Naive thymus-derived CD4-positive, alpha-beta T cell (primary cell): Measurements from ENCODE around the gene GTF3C4. TPM values are rescaled to one million over a fixed set of nuclear protein-coding genes. Genes with fewer than 3 reads are reported as not detected.
A peak's percentile ranks its signal among the peaks of the same experiment; 100 is the strongest.

Experiments used
- ATAC-seq: fragments of 150-1000 bp; cut with Tn5 transposase; 2 replicates; pipeline ENCODE4 v1.10.0; 2021; ENCODE audit warnings: mild to moderate bottlenecking, moderate library complexity
- CTCF ChIA-PET: fragments of 350-600 bp; sonication (Branson Sonifier 250); formaldehyde crosslinking; loops from one replicate; lab custom pipeline; 2021; ENCODE audit warnings: antibody characterized with exemption; lab: Charles Lee
- POLR2A ChIA-PET: fragments of 350-600 bp; sonication (Branson Sonifier 250); formaldehyde crosslinking; loops from one replicate; lab custom pipeline; 2021; ENCODE audit warnings: antibody characterized with exemption, inconsistent platforms; lab: Charles Lee
- DNase-seq, 9 donors: peaks; one replicate each; pipeline versions ENCODE4 v3.0.0 to v3.0.0-alpha.2; 2020 to 2022; ENCODE audit warnings: mixed read lengths in 1 of 9
- H3K27ac ChIP-seq: one replicate; pipeline ENCODE4 v1.7.0; 2013; ENCODE audit warnings: mild to moderate bottlenecking, low read depth, low read length, moderate library complexity
- H3K27me3 ChIP-seq, 2 donors: one replicate each; pipeline ENCODE4 v1.7.0; 2013; ENCODE audit warnings: low read length in 2 of 2, mild to moderate bottlenecking in 2 of 2, moderate library complexity in 2 of 2; ENCODE audit not compliant: control insufficient read depth in 2 of 2, insufficient read depth in 2 of 2
- H3K36me3 ChIP-seq, 3 experiments: 1 replicate in 2 of 3; 2 replicates in 1 of 3; pipeline ENCODE4 v1.7.0; 2013; ENCODE audit warnings: low read length in 3 of 3, mild to moderate bottlenecking in 3 of 3, moderate library complexity in 1 of 3; ENCODE audit not compliant: insufficient read depth in 3 of 3, control insufficient read depth in 2 of 3
- H3K4me1 ChIP-seq, 2 donors: one replicate each; pipeline ENCODE4 v1.7.0; 2013; ENCODE audit warnings: low read length in 2 of 2, mild to moderate bottlenecking in 2 of 2, moderate library complexity in 1 of 2; ENCODE audit not compliant: control insufficient read depth in 2 of 2, insufficient read depth in 2 of 2
- H3K4me3 ChIP-seq: 2 replicates; pipeline ENCODE4 v1.7.0; 2013; ENCODE audit warnings: mild to moderate bottlenecking, low read length
- H3K9me3 ChIP-seq, 3 experiments: 1 replicate in 2 of 3; 2 replicates in 1 of 3; pipeline ENCODE4 v1.7.0; 2013; ENCODE audit warnings: low read length in 3 of 3; ENCODE audit not compliant: control insufficient read depth in 2 of 3
- H3K27ac Mint-ChIP-seq, 9 donors: one replicate each; pipeline ENCODE4 v1.8.0; 2020 to 2022; ENCODE audit warnings: mixed read lengths in 9 of 9, mild to moderate bottlenecking in 8 of 9, moderate library complexity in 5 of 9, inconsistent platforms in 2 of 9
- H3K27me3 Mint-ChIP-seq, 5 donors: one replicate each; pipeline ENCODE4 v1.8.0; 2021 to 2022; ENCODE audit warnings: mixed read lengths in 5 of 5, mild to moderate bottlenecking in 1 of 5
- H3K36me3 Mint-ChIP-seq, 5 donors: one replicate each; pipeline ENCODE4 v1.8.0; 2020 to 2022; ENCODE audit warnings: mixed read lengths in 5 of 5, mild to moderate bottlenecking in 3 of 5, inconsistent platforms in 1 of 5
- H3K4me1 Mint-ChIP-seq, 7 donors: one replicate each; pipeline ENCODE4 v1.8.0; 2020 to 2022; ENCODE audit warnings: mixed read lengths in 7 of 7, mild to moderate bottlenecking in 3 of 7, inconsistent platforms in 1 of 7
- H3K4me3 Mint-ChIP-seq, 10 donors: one replicate each; pipeline ENCODE4 v1.8.0; 2020 to 2022; ENCODE audit warnings: mild to moderate bottlenecking in 10 of 10, mixed read lengths in 10 of 10, moderate library complexity in 6 of 10, inconsistent platforms in 2 of 10
- H3K9me3 Mint-ChIP-seq, 11 donors: one replicate each; pipeline ENCODE4 v1.8.0; 2020 to 2022; ENCODE audit warnings: mixed read lengths in 11 of 11, mild to moderate bottlenecking in 4 of 11, inconsistent platforms in 1 of 11, moderate library complexity in 1 of 11
- intact Hi-C, 2 donors: fragments of 100-400 bp; cut with micrococcal nuclease; formaldehyde crosslinking; loops; one replicate each; pipeline ENCODE4 v1.15.1; 2023
- polyA plus RNA-seq, 2 donors: library from polyadenylated mRNA; unstranded; fragments of 300-500 nt; fragmentation: Illumina TruSeq; gene quantifications; one replicate each; pipeline ENCODE4 v1.2.3, GENCODE V29; 2021
- total RNA-seq, 6 experiments: library from RNA in 5 of 6; stranded (reverse) in 5 of 6; gene quantifications; 1 replicate in 5 of 6; 2 replicates in 1 of 6; pipeline ENCODE4 v1.2.3 and lab custom pipeline; 2021 to 2026

Gene GTF3C4, protein sequence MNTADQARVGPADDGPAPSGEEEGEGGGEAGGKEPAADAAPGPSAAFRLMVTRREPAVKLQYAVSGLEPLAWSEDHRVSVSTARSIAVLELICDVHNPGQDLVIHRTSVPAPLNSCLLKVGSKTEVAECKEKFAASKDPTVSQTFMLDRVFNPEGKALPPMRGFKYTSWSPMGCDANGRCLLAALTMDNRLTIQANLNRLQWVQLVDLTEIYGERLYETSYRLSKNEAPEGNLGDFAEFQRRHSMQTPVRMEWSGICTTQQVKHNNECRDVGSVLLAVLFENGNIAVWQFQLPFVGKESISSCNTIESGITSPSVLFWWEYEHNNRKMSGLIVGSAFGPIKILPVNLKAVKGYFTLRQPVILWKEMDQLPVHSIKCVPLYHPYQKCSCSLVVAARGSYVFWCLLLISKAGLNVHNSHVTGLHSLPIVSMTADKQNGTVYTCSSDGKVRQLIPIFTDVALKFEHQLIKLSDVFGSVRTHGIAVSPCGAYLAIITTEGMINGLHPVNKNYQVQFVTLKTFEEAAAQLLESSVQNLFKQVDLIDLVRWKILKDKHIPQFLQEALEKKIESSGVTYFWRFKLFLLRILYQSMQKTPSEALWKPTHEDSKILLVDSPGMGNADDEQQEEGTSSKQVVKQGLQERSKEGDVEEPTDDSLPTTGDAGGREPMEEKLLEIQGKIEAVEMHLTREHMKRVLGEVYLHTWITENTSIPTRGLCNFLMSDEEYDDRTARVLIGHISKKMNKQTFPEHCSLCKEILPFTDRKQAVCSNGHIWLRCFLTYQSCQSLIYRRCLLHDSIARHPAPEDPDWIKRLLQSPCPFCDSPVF
- total RNA-seq (10 to 100 TPM in 4 of 5 experiments, 1 to 10 TPM in 1; 9.9 to 16.7 (median 13.4) TPM), polyA plus RNA-seq (1 to 10 TPM; 3.6 to 5.0 TPM), total RNA-seq (lab: John Stamatoyannopoulos, UW) (42.8 reads per million, percentile 68 among the genes with 10 or more reads in this experiment)

DNA sequence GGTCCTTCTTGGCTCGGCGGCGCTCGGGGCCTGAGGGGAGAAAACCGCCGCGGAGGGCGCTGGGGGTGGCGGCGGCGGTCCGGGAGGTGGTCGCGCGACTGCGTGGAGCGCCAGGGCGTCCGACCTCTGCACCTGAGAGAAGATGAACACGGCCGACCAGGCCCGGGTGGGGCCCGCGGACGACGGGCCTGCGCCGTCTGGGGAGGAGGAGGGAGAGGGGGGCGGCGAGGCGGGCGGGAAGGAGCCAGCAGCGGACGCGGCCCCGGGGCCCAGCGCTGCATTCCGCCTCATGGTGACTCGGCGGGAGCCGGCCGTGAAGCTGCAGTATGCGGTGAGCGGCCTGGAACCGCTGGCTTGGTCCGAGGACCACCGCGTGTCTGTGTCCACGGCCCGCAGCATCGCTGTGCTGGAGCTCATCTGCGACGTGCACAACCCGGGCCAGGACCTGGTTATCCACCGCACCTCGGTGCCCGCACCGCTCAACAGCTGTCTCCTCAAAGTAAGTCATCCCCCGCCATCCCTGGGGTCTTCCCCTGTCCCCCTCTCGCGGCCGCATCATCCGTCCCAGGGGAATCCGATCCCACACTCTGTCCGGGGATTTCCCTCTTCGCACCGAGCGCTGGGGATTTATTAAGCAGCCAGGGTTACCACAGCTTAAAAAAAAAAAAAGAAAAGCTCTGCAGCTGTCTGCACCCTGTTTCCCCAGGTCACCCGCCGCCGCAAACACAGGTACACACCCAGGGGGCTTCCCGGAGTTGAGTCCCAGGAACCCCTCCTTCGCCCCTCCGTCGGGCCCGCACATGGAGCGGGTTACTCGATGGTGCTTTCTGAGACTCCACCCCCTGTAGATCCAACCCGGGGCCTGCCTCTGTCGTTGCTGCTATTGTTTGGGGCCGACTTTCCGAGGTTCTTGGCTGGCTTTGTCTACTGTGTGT is at the start of gene GTF3C4:
GTF3C4 (plus strand) TSS at position 8 of the 935 bp plus-strand sequence; CDS start at position 143, 135 bp downstream.
- Mint-ChIP-seq H3K4me1 (peaks cover 25 to 71% (median 55%) of the 10 kb centered on the region in 7 donors), H3K9me3 (no peaks in the 10 kb centered on the region), H3K36me3 (peaks cover 0 to 8% (median 0%) of the 10 kb centered on the region in 5 donors), H3K27ac (peak within 1 kb of the TSS; percentile 87 to 96 (median 91)), H3K4me3 (peak within 1 kb of the TSS; percentile 83 to 92 (median 90)), H3K27me3 (no peaks in the 10 kb centered on the region)
- H3K9me3 ChIP-seq, result no peaks in the 10 kb centered on the region
- H3K27ac ChIP-seq, result peak within 1 kb of the TSS; percentile 94
- ChIA-PET CTCF (interaction anchor here (1.4 kb wide), 1 partner anchor 13 kb away, joined by 3 read pairs; no protein-coding TSS in a partner anchor), POLR2A (interaction anchor here (0.8 to 2.4 kb wide), 7 partner anchors 18 to 1786 kb away, joined by 3 to 11 read pairs (median 7); partner anchors contain the start of genes AK8, SPACA9 and TSC1)
- ATAC-seq (peak; percentile 56), DNase-seq (peak in 6 of 9 donors; percentile 19 to 90 (median 45))
- peak within 1 kb of the TSS; percentile 100 for H3K4me3 ChIP-seq
- H3K27me3 ChIP-seq, result no peaks in the 10 kb centered on the region
- intact Hi-C loops, result loop anchor here (1.0 to 5.0 kb wide), 7 partner anchors 99 to 508 kb away; partner anchors contain the start of genes AK8 (in 1 of the 2), NTNG2 (in 1 of the 2) and SPACA9 (in 1 of the 2)
- peaks cover 16 to 19% of the 10 kb centered on the region in 2 donors for H3K4me1 ChIP-seq
- H3K36me3 ChIP-seq, result peaks cover 0 to 10% (median 0%) of the 10 kb centered on the region in 3 experiments

DNA sequence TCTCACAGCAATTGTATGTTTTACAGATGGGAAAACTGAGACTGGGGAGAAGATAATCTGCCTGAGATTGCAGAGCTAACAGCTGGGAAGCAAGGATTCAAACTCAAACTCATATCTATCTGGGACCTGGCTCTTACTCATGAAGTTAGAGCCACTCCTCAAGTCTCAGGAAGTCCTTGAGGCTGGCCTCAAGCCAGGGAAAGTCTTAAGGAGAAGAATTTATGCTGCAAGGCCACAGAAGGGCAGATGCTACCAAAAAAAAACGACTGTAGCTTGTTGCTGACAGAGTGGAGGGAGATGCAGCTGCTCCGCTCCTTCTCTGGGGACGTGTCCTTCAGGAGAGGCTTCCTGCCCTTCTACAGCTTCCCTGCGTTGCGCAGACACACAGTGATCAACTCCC is 48.1 kb upstream of the GTF3C4 start:
- Mint-ChIP-seq H3K27ac (no peak overlapping the region), H3K4me3 (no peak overlapping the region), H3K27me3 (no peaks in the 10 kb centered on the region), H3K36me3 (peaks cover 8 to 80% (median 42%) of the 10 kb centered on the region in 5 donors), H3K4me1 (peaks cover 0 to under 1% (median 0%) of the 10 kb centered on the region in 7 donors), H3K9me3 (no peaks in the 10 kb centered on the region)
- ChIA-PET POLR2A (interaction anchor here (0.6 kb wide), 1 partner anchor 450 kb away, joined by 5 read pairs; no protein-coding TSS in a partner anchor), CTCF (no interaction called here)
- H3K4me3 ChIP-seq, result no peak overlapping the region
- intact Hi-C loops, result no loop called here
- no peak for ATAC-seq
- H3K9me3 ChIP-seq, result no peaks in the 10 kb centered on the region
- no peak for DNase-seq
- H3K27ac ChIP-seq, result no peak overlapping the region
- H3K4me1 ChIP-seq, result no peaks in the 10 kb centered on the region
- peaks cover 0 to 58% (median 0%) of the 10 kb centered on the region in 3 experiments for H3K36me3 ChIP-seq
- H3K27me3 ChIP-seq, result no peaks in the 10 kb centered on the region

DNA sequence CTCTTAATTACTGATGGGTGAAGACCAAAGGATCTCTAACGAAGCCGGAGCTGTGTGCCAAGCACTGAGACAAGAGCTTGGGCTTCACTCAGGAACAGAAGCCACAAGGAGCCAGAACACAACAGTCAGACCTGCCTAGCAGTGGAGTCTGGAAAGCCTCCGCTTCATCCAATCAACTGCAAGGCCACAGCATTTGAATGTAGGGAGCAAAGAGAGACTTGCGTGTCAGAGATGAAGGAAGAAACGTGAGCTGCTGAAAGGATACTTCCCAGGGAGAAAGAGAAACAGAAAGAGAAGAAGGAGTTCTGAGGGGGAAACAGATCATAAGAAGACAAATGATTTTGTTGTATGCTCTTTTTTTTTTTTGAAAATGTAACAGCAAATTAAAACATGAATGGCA is 44.0 kb upstream of the GTF3C4 start:
- H3K4me1 ChIP-seq, result no peaks in the 10 kb centered on the region
- ChIA-PET CTCF (no interaction called here), POLR2A (no interaction called here)
- intact Hi-C loops, result no loop called here
- H3K27ac ChIP-seq, result no peak overlapping the region
- no peaks in the 10 kb centered on the region for H3K27me3 ChIP-seq
- no peaks in the 10 kb centered on the region for H3K9me3 ChIP-seq
- H3K27ac Mint-ChIP-seq, result no peak overlapping the region
- no peak for ATAC-seq
- H3K36me3 ChIP-seq, result peaks cover 0 to 67% (median 9%) of the 10 kb centered on the region in 3 experiments
- H3K27me3 Mint-ChIP-seq, result no peaks in the 10 kb centered on the region
- no peak overlapping the region for H3K4me3 ChIP-seq
- DNase-seq, result no peak
- no peaks in the 10 kb centered on the region for H3K9me3 Mint-ChIP-seq
- no peaks in the 10 kb centered on the region for H3K4me1 Mint-ChIP-seq
- H3K36me3 Mint-ChIP-seq, result peaks cover 3 to 87% (median 51%) of the 10 kb centered on the region in 5 donors
- no peak overlapping the region for H3K4me3 Mint-ChIP-seq

DNA sequence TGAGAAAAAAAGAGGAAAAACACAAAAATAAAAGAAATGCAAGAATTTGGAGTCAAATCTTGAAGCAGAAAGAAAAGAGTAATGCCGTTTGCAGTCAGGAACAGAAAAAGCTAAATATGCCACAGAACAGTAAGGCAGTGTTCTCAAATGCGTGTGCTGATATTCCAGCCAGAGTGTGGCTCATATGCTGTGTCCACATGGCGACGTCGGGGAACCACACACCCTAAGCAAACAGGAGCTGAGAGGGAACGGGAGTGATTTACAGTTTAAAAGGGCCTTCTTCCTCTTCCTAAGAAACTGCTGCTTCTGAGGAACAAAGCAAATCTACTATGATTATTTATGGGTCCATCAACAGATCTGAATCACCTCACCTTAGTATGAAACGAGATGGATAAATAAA is 43.2 kb upstream of the GTF3C4 start:
- no peaks in the 10 kb centered on the region for H3K27me3 ChIP-seq
- H3K4me1 ChIP-seq, result no peaks in the 10 kb centered on the region
- intact Hi-C loops, result no loop called here
- H3K4me3 ChIP-seq, result no peak overlapping the region
- no peak for ATAC-seq
- no peaks in the 10 kb centered on the region for H3K9me3 ChIP-seq
- no peak for DNase-seq
- H3K36me3 ChIP-seq, result peaks cover 0 to 73% (median 9%) of the 10 kb centered on the region in 3 experiments
- CTCF ChIA-PET, result no interaction called here
- no peaks in the 10 kb centered on the region for H3K9me3 Mint-ChIP-seq
- no peak overlapping the region for H3K27ac Mint-ChIP-seq
- H3K27ac ChIP-seq, result no peak overlapping the region
- H3K4me3 Mint-ChIP-seq, result no peak overlapping the region
- H3K27me3 Mint-ChIP-seq, result no peaks in the 10 kb centered on the region
- H3K4me1 Mint-ChIP-seq, result no peaks in the 10 kb centered on the region
- peaks cover 3 to 87% (median 52%) of the 10 kb centered on the region in 5 donors for H3K36me3 Mint-ChIP-seq
- POLR2A ChIA-PET, result no interaction called here

DNA sequence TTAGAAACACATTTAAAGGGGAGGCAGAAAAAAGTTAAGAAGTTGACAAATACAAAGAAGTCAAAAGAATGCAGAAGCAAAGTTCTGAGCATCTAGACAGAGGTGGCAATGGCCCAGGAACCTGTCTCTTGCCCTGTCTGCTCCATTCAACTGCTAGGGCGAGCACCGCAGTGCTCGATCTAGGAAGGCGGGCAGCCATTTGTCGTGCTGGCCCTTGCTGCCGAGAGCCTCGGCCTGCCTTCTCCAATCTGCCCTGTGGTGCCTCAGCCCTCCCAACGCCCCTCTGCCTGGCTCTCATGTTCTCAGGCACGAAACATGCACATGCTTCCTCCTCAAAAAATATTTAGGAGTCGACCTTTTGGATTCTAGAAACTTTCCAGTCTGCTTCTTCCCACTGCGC is 42.7 kb upstream of the GTF3C4 start:
- ChIA-PET POLR2A (no interaction called here), CTCF (no interaction called here)
- Histone ChIP-seq H3K36me3 (peaks cover 0 to 73% (median 9%) of the 10 kb centered on the region in 3 experiments), H3K27ac (no peak overlapping the region), H3K9me3 (no peaks in the 10 kb centered on the region), H3K27me3 (no peaks in the 10 kb centered on the region), H3K4me3 (no peak overlapping the region), H3K4me1 (no peaks in the 10 kb centered on the region)
- Mint-ChIP-seq H3K9me3 (no peaks in the 10 kb centered on the region), H3K27ac (no peak overlapping the region), H3K36me3 (peaks cover 3 to 86% (median 54%) of the 10 kb centered on the region in 5 donors), H3K27me3 (no peaks in the 10 kb centered on the region), H3K4me3 (no peak overlapping the region), H3K4me1 (no peaks in the 10 kb centered on the region)
- intact Hi-C loops, result no loop called here
- no peak for DNase-seq
- no peak for ATAC-seq
